CD4-positive, alpha-beta T cell treated with Interleukin-17A for 4 hours (primary cell): ENCODE data around the gene EFCAB8.
"Not testable (repeated sequence)": the region's sequence is repeated elsewhere in the genome, so short reads cannot be mapped to it uniquely, and the experiment has no call there.

ENCODE experiments used
- DNase-seq: peaks from one replicate; pipeline ENCODE4 v3.0.0-alpha.2; 2020; ENCODE audit warnings: mixed read lengths

The EFCAB8 gene

DNA sequence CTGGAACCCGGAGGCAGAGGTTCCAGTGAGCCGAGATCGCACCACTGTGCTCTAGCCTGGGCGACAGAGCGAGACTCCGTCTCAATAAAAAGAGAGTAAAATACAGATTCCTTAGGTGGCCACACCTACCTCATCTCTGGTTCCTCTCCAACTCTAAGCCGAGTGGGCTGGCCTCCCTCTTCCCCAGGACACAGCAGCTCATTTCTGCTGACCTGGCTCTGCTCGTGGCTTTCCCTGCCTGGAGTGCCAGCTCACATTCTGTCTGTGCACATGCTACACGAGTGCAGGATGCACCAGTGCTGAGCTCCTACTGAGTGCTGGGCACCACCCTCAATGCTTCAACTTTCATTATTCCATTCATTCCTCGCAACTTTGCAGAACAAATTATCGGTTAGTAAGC is 28.8 kb downstream of the EFCAB8 start:
- no peak for DNase-seq

DNA sequence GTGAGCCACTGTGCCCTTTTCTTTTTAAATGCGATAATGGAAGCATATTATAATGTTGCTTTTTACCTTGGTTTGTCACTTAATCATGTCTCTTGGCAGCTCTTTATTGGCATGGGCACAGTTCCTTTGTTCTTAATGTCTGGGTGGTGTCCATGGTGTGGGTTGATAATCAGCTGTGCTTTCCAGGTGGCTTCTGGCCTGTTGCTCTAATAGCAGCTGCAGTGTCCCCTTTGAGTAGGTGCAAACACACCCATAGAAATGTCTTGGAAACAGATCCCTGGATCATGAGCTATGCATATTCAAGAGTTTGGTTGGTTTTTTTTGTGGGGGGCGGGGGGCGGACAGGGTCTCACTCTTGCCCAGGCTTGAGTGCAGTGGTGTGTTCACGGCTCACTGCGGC is 29.9 kb downstream of the EFCAB8 start:
- no peak for DNase-seq

DNA sequence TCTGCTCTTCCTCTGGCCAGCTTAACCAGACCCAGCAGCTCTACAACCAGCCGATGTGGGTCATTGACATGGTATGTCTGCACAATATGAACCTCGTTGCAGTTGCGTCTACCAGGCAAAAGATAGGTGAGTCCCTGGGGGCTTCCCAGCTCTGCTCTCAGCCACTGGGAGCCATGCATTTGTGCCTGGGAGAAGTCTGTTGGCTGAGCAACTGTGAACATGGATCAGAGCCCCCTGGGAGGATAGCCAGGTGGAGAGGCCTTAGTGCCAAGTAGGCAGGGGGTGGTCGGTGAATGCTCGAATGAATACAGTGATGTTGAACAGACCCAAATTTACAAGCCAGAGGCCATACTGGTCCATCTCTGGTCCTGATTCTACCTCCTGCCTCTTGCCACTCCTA is 30.6 kb downstream of the EFCAB8 start:
- no peak for DNase-seq

DNA sequence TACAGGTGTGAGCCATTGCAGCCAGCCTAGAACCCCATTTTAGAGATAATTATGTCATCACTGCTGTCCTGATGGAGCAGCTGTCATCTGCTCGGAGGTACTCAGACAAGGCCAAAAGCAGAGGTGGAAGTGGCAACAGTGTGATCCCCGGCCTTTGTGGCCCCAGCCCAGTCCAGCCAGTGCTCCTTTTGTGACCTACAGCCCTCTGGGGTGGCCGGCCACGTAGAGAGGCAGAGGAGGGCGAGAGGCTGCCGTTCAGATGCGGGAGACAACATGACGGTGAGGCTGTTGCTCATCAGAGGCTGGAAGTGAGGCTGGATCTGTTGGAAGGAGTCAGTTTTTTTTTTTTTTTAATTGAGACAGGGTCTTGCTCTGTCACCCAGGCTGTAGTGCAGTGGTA is 32.8 kb downstream of the EFCAB8 start:
- DNase-seq = no peak

DNA sequence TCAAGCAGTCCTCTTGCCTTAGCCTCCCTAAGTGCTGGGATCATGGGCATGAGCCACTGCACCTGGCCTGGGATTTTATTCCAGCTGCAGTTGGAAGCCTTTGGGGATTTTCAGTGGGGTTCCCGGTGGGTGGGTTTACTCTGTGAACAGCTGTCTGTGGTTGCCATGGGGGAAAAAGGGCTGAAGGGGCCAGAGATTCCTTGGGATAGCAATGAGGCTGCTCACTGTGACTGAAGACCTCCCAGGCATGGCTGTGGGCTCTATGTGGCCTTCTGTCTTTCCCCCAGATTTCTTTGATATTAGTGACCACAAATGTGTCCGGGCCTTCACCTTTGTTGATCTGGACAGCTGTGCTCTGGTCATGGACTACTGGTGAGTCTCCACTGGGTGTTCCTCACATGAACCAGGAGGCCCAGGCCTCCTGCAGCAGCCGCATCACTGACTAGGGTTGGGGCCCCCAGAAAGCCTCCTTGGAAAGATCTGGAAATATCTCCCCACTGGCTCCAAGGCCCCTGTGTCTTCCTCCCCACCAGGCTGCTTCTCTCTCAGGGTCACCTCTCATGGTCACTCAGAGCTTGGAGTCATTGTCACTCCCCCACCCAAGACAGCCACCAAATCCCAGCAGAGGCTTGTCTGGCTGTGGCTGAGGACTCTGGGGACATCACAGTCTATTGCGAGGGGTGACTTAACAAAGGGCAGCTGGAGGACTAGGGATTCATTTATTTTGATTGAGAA is 33.4 kb downstream of the EFCAB8 start:
- DNase-seq = no peak

DNA sequence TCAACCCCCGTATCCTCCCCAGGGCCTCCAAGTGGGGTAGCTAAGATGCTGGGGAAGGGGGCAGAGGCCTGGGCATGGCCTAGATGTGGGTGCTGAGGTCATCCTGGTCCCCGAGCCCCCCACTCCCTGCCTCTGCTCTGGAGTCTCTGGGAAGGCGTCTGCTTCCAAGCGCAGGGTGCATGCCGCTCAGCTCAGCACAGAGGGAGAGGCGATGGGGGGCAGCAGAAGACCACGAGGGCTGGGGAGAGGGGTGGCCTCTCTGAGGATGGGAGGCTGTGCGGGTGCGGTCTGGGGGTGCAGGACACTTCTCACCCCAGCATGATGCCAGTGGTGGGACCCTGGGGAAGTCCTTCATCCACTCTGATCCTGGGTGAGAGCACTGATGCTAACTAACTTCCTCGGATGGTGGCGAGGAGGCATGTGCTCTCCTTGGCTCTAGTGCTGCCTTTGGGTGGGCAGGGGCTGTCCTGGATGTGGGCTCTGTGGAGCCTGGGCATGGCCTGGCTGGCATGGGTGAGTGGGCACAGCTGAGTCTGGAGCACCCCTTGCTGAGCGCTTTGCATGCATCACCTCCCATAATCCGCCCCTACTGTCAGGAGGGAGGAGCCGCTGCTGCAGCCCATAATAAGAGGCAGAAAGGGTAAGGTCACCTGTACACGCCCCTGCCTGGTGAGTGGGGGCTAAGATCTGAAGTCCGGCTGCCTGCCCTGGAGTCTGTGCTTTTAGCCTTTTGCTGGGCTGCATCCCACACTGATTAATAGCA is 34.7 kb downstream of the EFCAB8 start:
- no peak for DNase-seq

DNA sequence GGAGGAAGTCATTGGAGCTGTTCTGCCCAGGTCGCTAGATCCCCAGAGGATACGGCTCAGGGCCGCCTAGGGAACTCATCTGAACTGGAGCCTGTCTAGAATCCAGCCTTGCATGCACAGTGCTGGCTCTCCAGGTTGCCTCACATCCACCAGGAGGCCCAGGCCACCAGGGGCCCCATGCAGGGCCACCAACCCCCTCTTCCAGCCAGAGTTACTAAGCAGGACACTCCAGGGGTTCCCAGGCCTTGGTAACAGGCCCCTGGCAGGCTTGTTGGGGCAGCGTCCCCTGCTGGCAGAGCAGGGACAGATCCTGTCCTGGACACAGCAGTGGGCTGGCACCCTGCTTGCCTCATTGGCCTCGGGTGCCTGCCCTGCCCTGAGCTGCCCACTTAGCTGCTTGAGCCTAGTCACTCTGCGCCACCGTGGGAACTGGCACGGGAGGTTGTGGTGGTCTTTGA is 35.3 kb downstream of the EFCAB8 start:
- DNase-seq = no peak

DNA sequence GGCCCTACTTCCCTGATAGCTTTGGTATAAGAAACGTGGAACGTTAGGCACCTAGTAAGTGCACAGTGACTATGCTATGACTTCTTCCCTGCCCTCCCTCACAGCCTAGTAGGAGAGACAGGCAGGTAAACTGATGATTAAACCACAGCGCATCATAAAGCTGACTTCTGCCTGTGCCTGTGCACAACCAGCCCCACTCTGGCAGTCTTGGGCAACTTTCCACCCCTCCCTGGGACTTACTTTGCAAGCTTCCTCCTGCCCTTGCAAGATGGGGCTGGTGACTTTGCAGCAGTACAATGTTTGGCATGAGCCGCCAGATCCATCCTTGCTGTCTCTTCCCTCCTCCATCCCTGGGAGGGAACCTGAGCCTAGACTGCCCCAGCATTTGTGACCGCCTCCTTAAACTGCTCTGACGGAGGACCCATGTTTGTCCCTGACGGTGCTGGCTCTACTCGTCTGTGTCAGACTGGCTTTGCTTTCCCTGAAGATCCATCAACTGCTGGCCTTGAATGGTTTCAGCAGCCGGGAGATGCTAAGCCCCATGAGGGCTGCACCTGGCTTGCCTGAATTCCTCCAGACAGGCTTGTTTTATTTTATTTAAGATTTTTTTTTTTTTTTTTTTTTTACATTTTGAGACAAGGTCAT is 36.1 kb downstream of the EFCAB8 start:
- no peak for DNase-seq

DNA sequence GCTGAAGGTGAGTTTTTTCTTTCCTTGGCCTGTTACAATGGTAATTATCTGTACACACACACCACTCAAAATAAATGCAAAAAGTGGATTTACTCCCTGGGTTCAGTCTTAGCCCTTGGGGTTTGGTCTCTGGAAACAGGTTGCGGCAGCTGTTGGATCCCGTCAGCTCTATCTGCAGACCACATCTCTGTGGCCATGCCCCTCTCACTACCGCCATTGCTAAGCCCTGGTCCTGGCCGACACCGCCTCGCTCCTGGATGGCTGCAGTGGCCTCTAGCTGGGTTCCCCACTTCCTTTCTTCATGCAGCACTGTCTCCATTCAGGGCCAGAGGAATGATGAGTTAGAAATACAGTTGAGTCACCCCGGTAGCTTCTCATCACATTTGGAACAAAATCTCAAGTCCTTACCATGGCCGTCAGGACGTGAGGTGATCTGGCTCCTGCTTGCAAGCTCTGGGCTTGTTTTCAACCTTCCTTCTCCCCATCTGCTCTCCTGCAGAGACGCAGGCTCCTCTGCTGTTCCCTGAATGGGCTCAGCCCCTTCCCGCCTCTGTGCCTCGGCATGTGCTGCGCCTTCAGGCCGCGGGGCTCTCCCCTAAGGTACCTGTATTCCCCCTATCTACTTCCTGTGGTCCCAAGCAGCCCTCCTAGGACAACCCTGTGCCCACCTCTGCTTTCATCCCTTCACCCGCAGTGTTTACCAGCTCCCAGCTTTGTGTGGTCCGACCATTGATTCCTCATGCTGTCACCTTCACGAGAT is 38.0 kb downstream of the EFCAB8 start:
- no peak for DNase-seq

DNA sequence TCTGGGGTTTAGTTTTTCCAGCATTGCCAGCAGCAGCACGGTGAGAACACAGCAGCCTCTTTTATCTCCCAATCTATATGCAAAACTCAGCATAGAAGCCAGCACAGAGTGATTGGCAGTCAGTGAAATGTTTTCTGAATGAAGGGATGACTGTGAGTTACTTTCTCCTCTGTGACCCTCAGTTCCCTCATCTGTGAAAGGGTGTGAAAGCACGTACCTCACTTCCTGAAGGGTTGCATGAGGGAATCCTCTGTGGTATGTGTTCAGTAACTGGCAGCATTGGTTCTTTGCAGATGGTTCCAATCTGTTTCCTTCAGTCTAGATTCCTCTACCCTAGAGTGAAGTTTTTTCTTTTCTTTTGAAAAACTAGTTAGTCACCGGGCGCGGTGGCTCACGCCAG is 40.0 kb downstream of the EFCAB8 start:
- no peak for DNase-seq

DNA sequence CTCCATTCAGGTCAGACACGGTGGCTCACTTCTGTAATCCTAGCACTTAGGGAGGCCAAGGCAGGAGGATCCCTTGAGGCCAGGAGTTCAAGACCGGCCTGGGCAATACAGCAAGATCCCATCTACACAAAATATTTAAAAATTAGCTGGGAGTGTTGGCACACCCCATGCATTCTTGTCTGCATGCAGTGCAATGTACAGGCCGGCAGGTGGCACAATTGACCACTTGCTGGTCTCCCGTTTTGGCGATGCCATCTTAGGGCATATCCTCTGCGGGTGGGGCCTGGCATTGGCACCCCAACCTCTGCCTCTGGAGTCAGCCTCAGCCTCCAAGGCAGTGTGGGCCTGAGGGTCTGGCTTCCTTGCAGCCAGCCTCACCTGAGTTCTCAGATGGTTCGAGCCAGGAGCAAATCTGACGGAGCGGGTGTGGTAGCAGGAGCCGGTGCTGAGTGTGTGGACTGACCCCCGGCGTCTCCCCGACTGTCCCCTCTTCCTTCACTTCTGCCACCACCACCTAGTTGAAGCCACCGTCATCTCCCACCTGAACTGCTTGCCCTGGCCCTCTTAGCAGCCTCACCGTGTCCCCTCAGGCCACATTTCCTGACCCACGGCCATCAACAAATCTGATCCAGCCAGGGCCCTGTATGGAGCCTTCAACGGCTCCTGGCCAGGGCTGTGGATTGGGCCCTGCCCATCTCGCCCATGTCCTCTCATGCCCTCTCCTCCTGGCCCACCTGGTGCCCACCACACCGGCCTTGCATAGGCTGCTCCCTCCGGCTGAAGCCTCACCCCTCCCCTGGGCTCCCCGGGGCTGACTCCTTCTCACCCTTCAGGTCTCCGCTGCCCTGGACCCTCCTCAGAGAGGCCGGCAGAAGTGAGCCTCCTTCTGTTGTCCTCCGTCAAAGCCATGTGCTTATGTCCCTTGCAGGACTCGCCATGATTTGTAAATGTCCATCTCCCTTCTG is 44.0 kb downstream of the EFCAB8 start:
- DNase-seq = peak; percentile 81

DNA sequence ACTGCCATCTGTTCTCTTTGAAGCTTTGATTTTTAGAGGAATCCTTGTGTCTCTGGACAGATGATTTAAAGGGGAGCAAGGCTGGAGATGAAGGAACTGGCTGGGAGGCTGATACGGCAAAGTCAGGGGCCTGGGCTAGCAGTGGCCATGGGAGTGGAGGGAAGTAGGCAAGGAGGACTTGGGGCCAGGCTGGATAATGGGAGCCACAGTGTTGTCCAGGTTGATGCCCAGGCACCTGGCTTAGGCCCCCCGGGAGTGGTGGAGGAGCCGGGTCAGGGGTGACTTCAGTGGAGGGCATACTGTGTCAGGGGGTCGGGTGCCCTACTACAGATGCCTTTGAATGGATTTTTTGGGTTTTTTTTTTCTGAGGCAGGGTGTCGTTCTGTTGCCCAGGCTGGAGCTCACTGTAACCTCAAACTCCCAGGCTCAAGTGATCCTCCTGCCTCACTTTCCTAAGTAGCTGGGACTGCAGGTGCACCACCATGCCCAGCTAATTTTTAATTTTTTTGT is 45.0 kb downstream of the EFCAB8 start:
- DNase-seq = no peak

DNA sequence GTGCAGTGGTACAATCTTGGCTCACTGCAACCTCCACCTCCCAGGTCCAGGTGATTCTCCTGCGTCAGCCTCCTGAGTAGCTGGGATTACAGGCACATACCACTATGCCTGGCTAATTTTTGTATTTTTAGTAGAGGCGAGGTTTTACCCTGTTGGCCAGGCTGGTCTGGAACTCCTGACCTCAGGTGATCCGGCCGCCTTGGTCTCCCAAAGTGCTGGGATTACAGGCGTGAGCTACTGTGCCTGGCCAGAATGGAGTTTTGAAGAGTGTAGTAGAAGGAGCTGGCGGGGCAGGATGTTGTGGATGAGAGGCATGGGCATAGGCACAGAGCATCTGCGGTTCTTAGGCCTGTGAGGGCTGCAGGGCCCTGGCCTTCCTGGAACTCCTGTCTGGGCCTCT is 46.0 kb downstream of the EFCAB8 start:
- not testable (repeated sequence) for DNase-seq

DNA sequence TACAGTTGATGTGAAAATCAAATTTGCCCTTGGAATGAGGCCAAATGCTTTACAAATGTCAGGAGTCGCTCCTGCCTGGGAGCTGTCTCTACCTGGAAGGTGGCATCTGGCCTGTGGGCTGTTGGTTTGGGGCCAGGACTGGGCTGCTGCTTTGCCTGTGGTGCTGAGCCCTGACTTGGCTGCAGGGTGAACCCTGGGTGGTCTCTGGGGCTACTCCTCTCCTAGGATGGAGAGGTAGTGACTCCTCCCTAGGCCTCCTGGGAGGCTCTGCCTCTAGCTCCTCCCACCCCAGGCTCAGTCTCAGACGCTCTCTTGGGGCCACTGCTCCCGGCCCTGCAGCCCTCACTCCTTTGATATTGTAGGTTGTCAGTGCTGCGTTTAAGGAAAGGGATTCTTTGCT is 47.5 kb downstream of the EFCAB8 start:
- DNase-seq = peak; percentile 32

DNA sequence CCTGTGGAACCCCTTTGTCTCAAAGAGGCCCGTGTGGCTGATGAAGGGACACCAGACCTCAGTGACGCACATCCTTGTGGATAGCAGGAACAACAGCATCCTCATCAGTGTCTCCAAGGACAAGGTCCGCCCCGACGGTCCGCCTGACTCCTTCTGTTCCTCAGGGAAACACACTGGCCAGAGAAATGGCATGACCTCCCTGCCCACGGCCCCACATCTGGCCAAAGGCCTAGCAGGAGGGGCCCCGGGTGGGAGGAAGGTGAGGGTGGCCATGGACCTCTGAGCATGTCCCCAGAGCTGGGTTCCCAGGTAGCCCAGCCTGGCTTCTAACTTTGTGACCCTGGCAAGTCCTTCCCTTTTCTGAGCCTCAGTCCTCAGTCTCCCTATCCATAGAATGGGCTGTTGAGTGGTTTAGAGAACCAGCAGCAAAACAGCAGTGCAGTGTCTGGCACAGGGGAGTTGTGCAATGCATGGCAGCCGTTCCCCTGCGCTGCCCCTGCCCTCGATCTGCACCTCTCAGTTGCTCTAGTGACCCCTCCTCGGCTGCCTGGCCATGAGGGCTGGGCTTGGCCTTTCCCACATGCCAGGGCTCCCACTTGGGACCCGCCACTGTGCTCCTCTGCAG is 48.3 kb downstream of the EFCAB8 start:
- DNase-seq = no peak

DNA sequence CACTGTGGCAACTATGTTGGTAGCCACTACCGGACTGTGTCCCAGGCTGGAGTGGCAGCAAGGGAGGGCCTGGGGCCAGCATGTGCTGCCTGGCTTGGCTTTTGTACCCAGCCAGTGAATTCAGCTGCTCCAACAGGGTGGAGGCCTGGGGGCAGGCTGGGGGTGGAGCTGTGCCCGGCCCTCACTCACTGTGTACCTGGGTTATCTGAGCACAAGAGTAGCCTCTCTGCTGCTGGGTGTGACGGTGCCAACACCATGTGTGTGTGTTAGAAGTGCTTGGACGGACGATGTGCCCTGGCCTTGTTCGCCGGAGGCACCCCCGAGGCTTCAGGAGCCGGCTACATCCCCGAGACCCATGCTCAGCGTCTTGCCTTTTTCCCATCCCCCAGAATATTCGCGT is 49.2 kb downstream of the EFCAB8 start:
- DNase-seq = no peak

DNA sequence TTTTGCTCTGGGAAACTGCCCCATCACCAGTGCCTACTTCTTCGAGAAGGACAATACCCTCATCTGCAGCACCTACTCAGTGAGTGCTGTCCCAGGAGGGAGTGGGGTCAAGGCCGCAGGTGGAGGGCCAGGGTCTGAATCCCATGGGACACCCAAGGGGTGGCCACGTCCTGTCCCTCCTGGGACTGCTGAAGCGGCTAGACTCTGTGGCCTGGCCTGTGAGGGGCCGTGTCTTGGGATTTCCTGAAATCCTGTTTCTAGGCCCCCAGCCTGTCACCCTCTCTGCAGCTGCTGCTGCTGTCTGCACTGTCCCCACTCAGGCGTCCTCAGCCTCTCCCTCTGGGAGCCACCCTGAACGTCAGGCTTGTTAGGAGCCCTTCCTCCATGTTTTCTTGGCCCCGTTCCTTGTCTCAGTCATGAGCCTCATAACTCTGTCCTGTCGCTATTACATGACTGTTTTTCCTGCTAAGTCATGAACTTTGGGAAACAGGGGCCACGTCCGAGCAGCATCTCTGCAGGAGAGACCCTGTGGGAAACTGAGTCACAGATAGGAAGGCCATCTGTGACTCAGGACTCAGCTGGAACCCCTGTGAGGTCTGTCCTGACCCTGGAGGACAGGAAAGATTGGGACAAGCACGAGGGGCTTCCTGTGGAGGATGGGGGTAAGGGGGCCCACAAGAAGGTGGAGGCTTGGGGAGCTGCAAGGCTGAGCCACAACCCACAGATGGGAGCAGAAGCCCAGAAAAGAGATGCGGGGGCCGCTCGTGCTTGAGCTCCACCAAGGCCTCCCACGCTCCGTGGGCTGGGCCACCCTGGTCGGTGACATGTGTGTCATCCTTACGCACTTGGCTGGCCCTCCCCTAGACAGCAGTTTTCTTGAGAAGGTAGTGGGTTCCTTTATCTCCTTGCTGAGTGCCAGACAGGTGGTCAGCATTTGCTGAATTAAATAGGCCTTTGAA is 49.9 kb downstream of the EFCAB8 start:
- DNase-seq = peak; percentile 29

DNA sequence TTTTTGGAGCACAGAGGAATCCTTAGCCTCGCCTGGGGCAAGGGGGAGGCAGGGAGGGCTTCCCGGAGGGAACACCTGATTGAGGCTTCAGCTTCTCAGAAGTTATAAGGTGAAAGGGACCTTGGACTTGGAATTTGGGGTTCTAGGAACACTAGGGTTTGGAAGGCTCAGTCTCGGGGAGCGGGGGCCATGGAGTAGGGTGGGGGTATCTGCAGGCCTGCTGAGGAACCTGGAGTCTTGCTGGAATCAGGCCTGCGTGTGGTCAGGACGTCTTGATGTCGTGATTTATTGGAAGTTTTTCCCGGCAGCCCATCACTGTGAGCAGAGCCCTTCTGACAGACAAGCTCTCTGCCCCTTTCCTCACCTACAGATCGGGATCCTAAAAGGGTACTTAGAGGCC is 50.7 kb downstream of the EFCAB8 start:
- no peak for DNase-seq

DNA sequence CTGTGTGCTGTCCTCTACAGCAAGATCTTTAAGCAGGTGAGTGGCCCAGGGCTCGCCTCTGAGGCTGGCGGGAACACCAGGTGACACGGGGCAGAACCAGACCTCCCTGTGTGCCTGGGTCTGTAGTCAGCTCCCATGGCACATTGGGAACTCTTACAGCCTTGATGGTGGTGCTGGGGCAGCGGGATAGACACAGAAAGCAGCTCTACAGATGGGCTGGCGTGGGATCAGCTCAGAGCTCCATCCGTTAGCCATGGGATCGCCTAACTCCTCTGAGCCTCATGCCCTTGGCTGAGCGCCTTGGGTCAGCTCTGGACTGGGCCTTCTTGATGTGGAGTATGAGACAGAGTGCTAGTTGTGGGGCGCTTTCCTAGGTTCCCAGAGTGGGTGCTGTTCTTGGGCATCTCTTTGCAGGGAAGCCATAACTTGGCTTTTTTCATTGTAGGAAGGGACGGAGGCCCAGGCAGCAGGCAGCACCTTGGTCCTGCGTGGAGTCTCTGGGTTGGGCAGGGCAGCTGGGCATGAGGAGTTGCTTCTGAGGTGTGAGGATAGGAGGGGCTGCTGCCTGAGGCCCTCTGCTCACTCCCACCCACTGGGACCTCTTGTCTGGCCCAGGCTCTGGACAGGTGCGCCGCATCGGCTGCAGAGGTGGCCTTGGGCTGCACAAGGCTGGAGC is 51.3 kb downstream of the EFCAB8 start:
- DNase-seq = no peak
